ENCODE results near the gene ZNHIT1. TPM values are rescaled to one million over a fixed set of nuclear protein-coding genes. Genes with fewer than 3 reads are reported as not detected.

The ZNHIT1 gene
- polyA plus RNA-seq, 1 donor (not counting 4 experiments of a cell fraction or from before 2014, with no cell fraction given): 46.4 TPM

DNA sequence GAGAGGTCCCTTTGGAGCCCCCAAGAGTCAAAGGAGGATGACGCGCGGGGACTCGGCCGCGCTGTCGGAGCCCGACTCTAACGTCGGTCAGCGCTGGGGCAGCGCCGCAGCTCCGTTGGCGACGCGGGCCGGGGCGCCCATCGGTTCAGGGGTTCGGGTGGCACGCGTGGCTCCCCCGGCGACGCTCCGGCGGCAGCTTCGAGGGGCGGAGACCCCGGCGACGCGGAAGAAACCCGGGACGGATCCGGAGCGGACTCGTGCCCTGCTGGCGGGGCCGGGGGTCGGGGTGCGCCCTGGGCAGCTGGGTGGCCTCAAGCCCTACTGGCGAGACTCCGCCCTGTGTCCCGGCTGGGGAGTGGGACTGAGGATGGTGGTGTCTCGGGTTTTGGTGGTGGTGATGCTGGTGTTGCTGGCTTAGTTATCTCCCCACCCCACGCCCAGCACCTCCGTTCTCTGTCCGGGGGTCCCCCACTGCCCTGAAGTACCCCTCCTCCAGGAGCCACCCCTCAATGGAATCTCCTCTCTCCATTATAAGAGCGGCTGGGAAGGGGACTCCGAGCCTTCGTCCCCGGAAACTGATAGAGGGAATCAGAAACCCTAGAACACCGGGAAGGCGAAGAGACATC is 37.7 kb upstream of the ZNHIT1 start, which contains the start of gene NAT16:
NAT16 (minus strand) TSS at position 164 of the 626 bp plus-strand sequence. CDS start 5,486 bp downstream, outside the sequence.
- dilution Hi-C loops (cut with MboI; ENCODE audit: extremely low pct_ligation_motif_present, low sequenced_read_pairs): no loop called here
- H3K4me3 ChIP-seq (ENCODE audit: control insufficient read depth in 2 of 3, extremely low read depth in 1 of 3, insufficient read depth in 2 of 3, low read depth in 1 of 3, low read length in 3 of 3): no peak within 1 kb of the TSS
- DNase-seq (ENCODE audit: low read depth, low spot score): no peak
- no peaks in the 10 kb centered on the region for H3K9me3 ChIP-seq (ENCODE audit: control insufficient read depth, low read depth, low read length)
- no peaks in the 10 kb centered on the region for H4K20me1 ChIP-seq (ENCODE audit: control insufficient read depth, extremely low read depth, insufficient read depth, low read length)
- H3K79me2 ChIP-seq (ENCODE audit: control insufficient read depth, insufficient read depth, low read length): no peaks in the 10 kb centered on the region
- TF ChIP-seq, protein P1, sequence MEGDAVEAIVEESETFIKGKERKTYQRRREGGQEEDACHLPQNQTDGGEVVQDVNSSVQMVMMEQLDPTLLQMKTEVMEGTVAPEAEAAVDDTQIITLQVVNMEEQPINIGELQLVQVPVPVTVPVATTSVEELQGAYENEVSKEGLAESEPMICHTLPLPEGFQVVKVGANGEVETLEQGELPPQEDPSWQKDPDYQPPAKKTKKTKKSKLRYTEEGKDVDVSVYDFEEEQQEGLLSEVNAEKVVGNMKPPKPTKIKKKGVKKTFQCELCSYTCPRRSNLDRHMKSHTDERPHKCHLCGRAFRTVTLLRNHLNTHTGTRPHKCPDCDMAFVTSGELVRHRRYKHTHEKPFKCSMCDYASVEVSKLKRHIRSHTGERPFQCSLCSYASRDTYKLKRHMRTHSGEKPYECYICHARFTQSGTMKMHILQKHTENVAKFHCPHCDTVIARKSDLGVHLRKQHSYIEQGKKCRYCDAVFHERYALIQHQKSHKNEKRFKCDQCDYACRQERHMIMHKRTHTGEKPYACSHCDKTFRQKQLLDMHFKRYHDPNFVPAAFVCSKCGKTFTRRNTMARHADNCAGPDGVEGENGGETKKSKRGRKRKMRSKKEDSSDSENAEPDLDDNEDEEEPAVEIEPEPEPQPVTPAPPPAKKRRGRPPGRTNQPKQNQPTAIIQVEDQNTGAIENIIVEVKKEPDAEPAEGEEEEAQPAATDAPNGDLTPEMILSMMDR (optimal IDR thresholded peaks at IDR 0.05 in 1 of 3, IDR thresholded peaks at IDR 0.05 in 1 of 3, conservative IDR thresholded peaks at IDR 0.05 in 1 of 3; ENCODE audit: extremely low read depth in 1 of 3, insufficient read depth in 2 of 3, low read length in 3 of 3): no peak
- TF ChIP-seq EZH2 (IDR thresholded peaks at IDR 0.05; ENCODE audit: low read length): peak; percentile 91
- H3K4me1 ChIP-seq (ENCODE audit: control insufficient read depth, extremely low read depth, insufficient read depth, low read length): no peaks in the 10 kb centered on the region
- FAIRE-seq: no peak
- H3K36me3 ChIP-seq (ENCODE audit: control insufficient read depth in 2 of 2, extremely low read depth in 1 of 2, insufficient read depth in 2 of 2, low read length in 2 of 2): no peaks in the 10 kb centered on the region
- H3K4me2 ChIP-seq (ENCODE audit: control insufficient read depth, extremely low read depth, insufficient read depth, low read depth, low read length): peak within 1 kb of the TSS; percentile 27
- H2AFZ ChIP-seq (ENCODE audit: control insufficient read depth, low read length): no peak within 1 kb of the TSS
- no peaks in the 10 kb centered on the region for H3K9me1 ChIP-seq (ENCODE audit: control insufficient read depth, extremely low read depth, insufficient read depth, low read length)
- no peak within 1 kb of the TSS for H3K9ac ChIP-seq (ENCODE audit: control insufficient read depth, extremely low read depth, insufficient read depth, low read length)
- H3K27ac ChIP-seq (ENCODE audit: control insufficient read depth, insufficient read depth, low read length): no peak within 1 kb of the TSS
- peaks cover 50% of the 10 kb centered on the region for H3K27me3 ChIP-seq (ENCODE audit: control insufficient read depth, extremely low read depth, insufficient read depth, low read length)

DNA sequence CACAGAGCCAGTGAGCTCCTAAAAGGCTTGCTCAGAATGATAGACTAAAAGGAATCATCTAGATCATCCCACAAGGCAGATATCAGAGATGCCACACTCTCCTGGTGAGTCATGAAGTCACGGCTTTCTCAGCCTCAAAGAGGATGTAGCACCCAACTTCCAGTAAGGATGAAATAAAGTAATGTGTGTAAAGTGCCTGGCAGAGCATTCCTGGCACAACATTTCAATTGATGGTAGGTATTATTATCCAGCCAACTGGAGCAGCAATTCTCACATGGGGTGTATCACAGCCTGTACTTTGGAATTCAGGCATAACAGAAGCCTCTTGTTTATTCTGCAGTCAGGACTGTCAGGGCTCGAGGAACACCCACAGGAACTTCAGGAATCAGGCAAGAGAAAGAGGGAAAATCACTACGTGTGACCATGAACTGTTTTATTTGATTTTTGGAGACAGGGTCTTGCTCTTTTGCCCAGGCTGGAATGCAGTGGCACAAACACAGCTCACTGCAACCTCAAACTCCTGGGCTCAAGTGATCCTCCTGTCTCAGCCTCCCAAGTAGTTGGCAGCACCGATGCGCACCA is 32.6 kb upstream of the ZNHIT1 start:
- FAIRE-seq: no peak
- TF ChIP-seq EZH2 (IDR thresholded peaks at IDR 0.05; ENCODE audit: low read length): no peak
- TF ChIP-seq, protein P1 (optimal IDR thresholded peaks at IDR 0.05 in 1 of 3, IDR thresholded peaks at IDR 0.05 in 1 of 3, conservative IDR thresholded peaks at IDR 0.05 in 1 of 3; ENCODE audit: extremely low read depth in 1 of 3, insufficient read depth in 2 of 3, low read length in 3 of 3): no peak
- H3K27me3 ChIP-seq (ENCODE audit: control insufficient read depth, extremely low read depth, insufficient read depth, low read length): peaks cover 9% of the 10 kb centered on the region
- no peak overlapping the region for H3K27ac ChIP-seq (ENCODE audit: control insufficient read depth, insufficient read depth, low read length)
- no peak overlapping the region for H3K4me3 ChIP-seq (ENCODE audit: control insufficient read depth in 2 of 3, extremely low read depth in 1 of 3, insufficient read depth in 2 of 3, low read depth in 1 of 3, low read length in 3 of 3)
- no peaks in the 10 kb centered on the region for H3K36me3 ChIP-seq (ENCODE audit: control insufficient read depth in 2 of 2, extremely low read depth in 1 of 2, insufficient read depth in 2 of 2, low read length in 2 of 2)
- no peak overlapping the region for H3K4me2 ChIP-seq (ENCODE audit: control insufficient read depth, extremely low read depth, insufficient read depth, low read depth, low read length)
- no peak overlapping the region for H2AFZ ChIP-seq (ENCODE audit: control insufficient read depth, low read length)
- H3K79me2 ChIP-seq (ENCODE audit: control insufficient read depth, insufficient read depth, low read length): no peaks in the 10 kb centered on the region
- H3K9ac ChIP-seq (ENCODE audit: control insufficient read depth, extremely low read depth, insufficient read depth, low read length): no peak overlapping the region
- dilution Hi-C loops (cut with MboI; ENCODE audit: extremely low pct_ligation_motif_present, low sequenced_read_pairs): no loop called here
- H3K9me1 ChIP-seq (ENCODE audit: control insufficient read depth, extremely low read depth, insufficient read depth, low read length): no peaks in the 10 kb centered on the region
- no peaks in the 10 kb centered on the region for H3K9me3 ChIP-seq (ENCODE audit: control insufficient read depth, low read depth, low read length)
- H4K20me1 ChIP-seq (ENCODE audit: control insufficient read depth, extremely low read depth, insufficient read depth, low read length): no peaks in the 10 kb centered on the region
- H3K4me1 ChIP-seq (ENCODE audit: control insufficient read depth, extremely low read depth, insufficient read depth, low read length): peaks cover 2% of the 10 kb centered on the region
- DNase-seq (ENCODE audit: low read depth, low spot score): no peak
